K562 (cell line): ENCODE measurements around the gene COX7B. TPM values are rescaled to one million over a fixed set of nuclear protein-coding genes. Genes with fewer than 3 reads are reported as not detected.
A peak's percentile ranks its signal among the peaks of the same experiment; 100 is the strongest.

Experiments used
- MBD2 ChIP-seq: sonication (generic); IDR thresholded peaks from 2 replicates; pipeline ENCODE4 v1.6.1; 2016; ENCODE audit warnings: low read depth, borderline replicate concordance
- MEF2A ChIP-seq: IDR thresholded peaks from 2 replicates; pipeline ENCODE4 v1.6.1; 2011; ENCODE audit warnings: low read depth, mild to moderate bottlenecking, low read length, moderate library complexity; ENCODE audit not compliant: control insufficient read depth
- PML ChIP-seq: IDR thresholded peaks from 2 replicates; pipeline ENCODE4 v1.6.1; 2012; ENCODE audit warnings: low read length, inconsistent platforms
- RBBP5 ChIP-seq: fragments of 200-600 bp; sonication (generic); IDR thresholded peaks from 2 replicates; pipeline ENCODE4 v1.6.1; 2012; ENCODE audit warnings: borderline replicate concordance, mild to moderate bottlenecking, low read length, control low read depth, inconsistent platforms; ENCODE audit not compliant: insufficient read depth, poor library complexity, severe bottlenecking
- RBFOX2 ChIP-seq: fragments of 200-400 bp; formaldehyde crosslinking; IDR thresholded peaks from 2 replicates; pipeline ENCODE4 v1.6.1; 2017; ENCODE audit warnings: low read depth, mild to moderate bottlenecking, low read length, moderate library complexity
- SMAD3 ChIP-seq: fragments of 450-650 bp; formaldehyde crosslinking; conservative IDR thresholded peaks from 2 replicates; pipeline ENCODE4 v1.4.0; 2020; ENCODE audit warnings: mild to moderate bottlenecking
- THRAP3 ChIP-seq: fragments of 450-650 bp; IDR thresholded peaks from 2 replicates; pipeline ENCODE4 v1.6.1; 2016; ENCODE audit warnings: mild to moderate bottlenecking, inconsistent platforms, borderline replicate concordance
- TOE1 ChIP-seq, 2 experiments: fragments of 450-650 bp in 1 of 2; sonication (generic) in 1 of 2; formaldehyde crosslinking in 1 of 2; IDR thresholded peaks; 2 replicates each; pipeline versions ENCODE4 v1.7.1 to v1.8.0; 2016 to 2022; ENCODE audit warnings: borderline replicate concordance in 2 of 2, mild to moderate bottlenecking in 2 of 2, antibody characterized with exemption in 1 of 2, inconsistent platforms in 1 of 2, low read depth in 1 of 2, missing genetic modification reagents in 1 of 2, moderate library complexity in 1 of 2
- ZBTB8A ChIP-seq: fragments of 450-650 bp; IDR thresholded peaks from 2 replicates; pipeline ENCODE4 v1.6.1; 2018; ENCODE audit warnings: mild to moderate bottlenecking, moderate library complexity; ENCODE audit not compliant: partially characterized antibody
- ZNF197 ChIP-seq: fragments of 200-800 bp; sonication (Bioruptor generic); IDR thresholded peaks from 2 replicates; pipeline ENCODE4 v1.6.1; 2016; ENCODE audit warnings: low read depth, missing genetic modification characterization, missing compliant biosample characterization
- ZNF778 ChIP-seq: fragments of 450-650 bp; formaldehyde crosslinking; IDR thresholded peaks from 2 replicates; pipeline ENCODE4 v1.4.0; 2020; ENCODE audit warnings: mild to moderate bottlenecking, moderate library complexity
- polyA plus RNA-seq, 8 experiments: library from polyadenylated mRNA; depleted of rRNA in 4 of 8; stranded (reverse) in 5 of 8; unstranded in 3 of 8; fragments of >200 nt; fragmentation: Nextera tagmentation in 2 of 8; fragmentation: Illumina TruSeq in 1 of 8; extraction: Ambion mirVana in 2 of 8; extraction: Trizol in 1 of 8; gene quantifications; 2 replicates each; pipeline versions ENCODE4 v1.2.1 to v1.2.3, GENCODE V29; 2011 to 2014; ENCODE audit warnings: inconsistent platforms in 1 of 8, missing spikeins in 1 of 8
- total RNA-seq, 7 experiments: library from RNA; depleted of rRNA in 6 of 7; stranded (reverse); fragments of >200 nt in 6 of 7; fragmentation: Illumina TruSeq in 2 of 7; extraction: Trizol in 2 of 7; gene quantifications; 2 replicates each; pipeline versions ENCODE4 v1.2.1 to v1.2.3, GENCODE V29; 2011 to 2021; ENCODE audit warnings: low replicate concordance in 1 of 7
- TF ChIP-seq, protein P1 (sequence below): sonication (generic); formaldehyde crosslinking; IDR thresholded peaks from 2 replicates; pipeline ENCODE4 v1.8.0; 2023; ENCODE audit warnings: missing genetic modification reagents, mild to moderate bottlenecking, borderline replicate concordance
- TF ChIP-seq, protein P2 (sequence below): fragments of 450-650 bp; IDR thresholded peaks from 2 replicates; pipeline ENCODE4 v1.6.1; 2017; ENCODE audit warnings: mild to moderate bottlenecking, moderate library complexity
- TF ChIP-seq, protein P3 (sequence below), 2 experiments: fragments of 450-650 bp; IDR thresholded peaks; 2 replicates each; pipeline ENCODE4 v1.6.1; 2016
- TF ChIP-seq, protein P4 (sequence below): IDR thresholded peaks from 2 replicates; pipeline ENCODE4 v1.6.1; 2011; ENCODE audit not compliant: insufficient read length; ENCODE audit errors: extremely low read depth

Gene COX7B
- total and polyA plus RNA-seq, 9 of the 15 experiments (the other 6 are each of a cell fraction or from before 2014, with no cell fraction given) = 549 to 2,891 (median 1,307) TPM

DNA sequence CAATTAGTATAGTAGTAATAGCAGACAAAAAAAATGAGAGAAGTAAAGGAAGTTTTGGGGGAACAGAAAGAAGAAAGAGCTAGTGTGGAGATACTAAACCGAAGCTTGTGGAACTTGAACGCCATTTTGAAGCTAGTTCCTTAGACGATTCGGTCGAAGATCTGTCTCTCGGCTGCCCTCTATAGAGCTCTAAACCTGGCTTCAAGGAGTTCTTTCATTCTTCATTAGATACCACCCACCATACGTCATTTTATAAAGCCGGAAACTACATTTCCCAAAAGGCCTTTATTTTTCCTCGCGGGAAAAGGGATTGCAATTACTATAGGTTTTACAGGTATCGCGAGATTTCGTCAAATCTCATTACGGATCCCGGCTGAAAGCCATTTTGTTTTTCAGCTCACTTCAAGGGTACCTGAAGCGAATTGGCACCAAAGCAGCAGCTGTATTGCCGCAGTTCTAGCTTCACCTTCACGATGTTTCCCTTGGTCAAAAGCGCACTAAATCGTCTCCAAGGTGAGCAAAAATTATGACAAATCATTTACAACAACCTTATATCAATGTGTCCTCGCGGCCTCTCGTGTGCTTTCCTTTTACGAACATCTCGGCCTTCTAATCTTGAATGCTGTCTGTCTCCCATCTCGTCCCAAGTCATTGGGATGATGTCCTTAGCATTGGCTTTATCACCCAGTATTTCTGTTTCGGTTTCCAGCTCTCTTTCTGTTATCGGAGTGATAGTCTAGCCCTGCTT, at the start of gene COX7B (continued):
- TF ChIP-seq, protein P1, sequence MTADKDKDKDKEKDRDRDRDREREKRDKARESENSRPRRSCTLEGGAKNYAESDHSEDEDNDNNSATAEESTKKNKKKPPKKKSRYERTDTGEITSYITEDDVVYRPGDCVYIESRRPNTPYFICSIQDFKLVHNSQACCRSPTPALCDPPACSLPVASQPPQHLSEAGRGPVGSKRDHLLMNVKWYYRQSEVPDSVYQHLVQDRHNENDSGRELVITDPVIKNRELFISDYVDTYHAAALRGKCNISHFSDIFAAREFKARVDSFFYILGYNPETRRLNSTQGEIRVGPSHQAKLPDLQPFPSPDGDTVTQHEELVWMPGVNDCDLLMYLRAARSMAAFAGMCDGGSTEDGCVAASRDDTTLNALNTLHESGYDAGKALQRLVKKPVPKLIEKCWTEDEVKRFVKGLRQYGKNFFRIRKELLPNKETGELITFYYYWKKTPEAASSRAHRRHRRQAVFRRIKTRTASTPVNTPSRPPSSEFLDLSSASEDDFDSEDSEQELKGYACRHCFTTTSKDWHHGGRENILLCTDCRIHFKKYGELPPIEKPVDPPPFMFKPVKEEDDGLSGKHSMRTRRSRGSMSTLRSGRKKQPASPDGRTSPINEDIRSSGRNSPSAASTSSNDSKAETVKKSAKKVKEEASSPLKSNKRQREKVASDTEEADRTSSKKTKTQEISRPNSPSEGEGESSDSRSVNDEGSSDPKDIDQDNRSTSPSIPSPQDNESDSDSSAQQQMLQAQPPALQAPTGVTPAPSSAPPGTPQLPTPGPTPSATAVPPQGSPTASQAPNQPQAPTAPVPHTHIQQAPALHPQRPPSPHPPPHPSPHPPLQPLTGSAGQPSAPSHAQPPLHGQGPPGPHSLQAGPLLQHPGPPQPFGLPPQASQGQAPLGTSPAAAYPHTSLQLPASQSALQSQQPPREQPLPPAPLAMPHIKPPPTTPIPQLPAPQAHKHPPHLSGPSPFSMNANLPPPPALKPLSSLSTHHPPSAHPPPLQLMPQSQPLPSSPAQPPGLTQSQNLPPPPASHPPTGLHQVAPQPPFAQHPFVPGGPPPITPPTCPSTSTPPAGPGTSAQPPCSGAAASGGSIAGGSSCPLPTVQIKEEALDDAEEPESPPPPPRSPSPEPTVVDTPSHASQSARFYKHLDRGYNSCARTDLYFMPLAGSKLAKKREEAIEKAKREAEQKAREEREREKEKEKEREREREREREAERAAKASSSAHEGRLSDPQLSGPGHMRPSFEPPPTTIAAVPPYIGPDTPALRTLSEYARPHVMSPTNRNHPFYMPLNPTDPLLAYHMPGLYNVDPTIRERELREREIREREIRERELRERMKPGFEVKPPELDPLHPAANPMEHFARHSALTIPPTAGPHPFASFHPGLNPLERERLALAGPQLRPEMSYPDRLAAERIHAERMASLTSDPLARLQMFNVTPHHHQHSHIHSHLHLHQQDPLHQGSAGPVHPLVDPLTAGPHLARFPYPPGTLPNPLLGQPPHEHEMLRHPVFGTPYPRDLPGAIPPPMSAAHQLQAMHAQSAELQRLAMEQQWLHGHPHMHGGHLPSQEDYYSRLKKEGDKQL (CRISPR knock-in tag) = no peak
- TF ChIP-seq ZNF778 (CRISPR knock-in tag) (no peak), SMAD3 (CRISPR knock-in tag) (no peak), RBBP5 (peak; percentile 30), MEF2A (no peak), TOE1 (IDR thresholded peaks at IDR 0.05; ENCODE audit: borderline replicate concordance) (0 out of 2 replicates have a peak, but pooled peaks have one; percentile 13), TOE1 (CRISPR knock-in tag; IDR thresholded peaks at IDR 0.05; ENCODE audit: borderline replicate concordance, low read depth) (no peak), THRAP3 (no peak), RBFOX2 (peak; percentile 67), ZNF197 (CRISPR knock-in tag) (no peak), MBD2 (peak; percentile 53), PML (peak; percentile 67), ZBTB8A (no peak)
- TF ChIP-seq, protein P2, sequence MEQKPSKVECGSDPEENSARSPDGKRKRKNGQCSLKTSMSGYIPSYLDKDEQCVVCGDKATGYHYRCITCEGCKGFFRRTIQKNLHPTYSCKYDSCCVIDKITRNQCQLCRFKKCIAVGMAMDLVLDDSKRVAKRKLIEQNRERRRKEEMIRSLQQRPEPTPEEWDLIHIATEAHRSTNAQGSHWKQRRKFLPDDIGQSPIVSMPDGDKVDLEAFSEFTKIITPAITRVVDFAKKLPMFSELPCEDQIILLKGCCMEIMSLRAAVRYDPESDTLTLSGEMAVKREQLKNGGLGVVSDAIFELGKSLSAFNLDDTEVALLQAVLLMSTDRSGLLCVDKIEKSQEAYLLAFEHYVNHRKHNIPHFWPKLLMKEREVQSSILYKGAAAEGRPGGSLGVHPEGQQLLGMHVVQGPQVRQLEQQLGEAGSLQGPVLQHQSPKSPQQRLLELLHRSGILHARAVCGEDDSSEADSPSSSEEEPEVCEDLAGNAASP = no peak
- TF ChIP-seq, protein P3, sequence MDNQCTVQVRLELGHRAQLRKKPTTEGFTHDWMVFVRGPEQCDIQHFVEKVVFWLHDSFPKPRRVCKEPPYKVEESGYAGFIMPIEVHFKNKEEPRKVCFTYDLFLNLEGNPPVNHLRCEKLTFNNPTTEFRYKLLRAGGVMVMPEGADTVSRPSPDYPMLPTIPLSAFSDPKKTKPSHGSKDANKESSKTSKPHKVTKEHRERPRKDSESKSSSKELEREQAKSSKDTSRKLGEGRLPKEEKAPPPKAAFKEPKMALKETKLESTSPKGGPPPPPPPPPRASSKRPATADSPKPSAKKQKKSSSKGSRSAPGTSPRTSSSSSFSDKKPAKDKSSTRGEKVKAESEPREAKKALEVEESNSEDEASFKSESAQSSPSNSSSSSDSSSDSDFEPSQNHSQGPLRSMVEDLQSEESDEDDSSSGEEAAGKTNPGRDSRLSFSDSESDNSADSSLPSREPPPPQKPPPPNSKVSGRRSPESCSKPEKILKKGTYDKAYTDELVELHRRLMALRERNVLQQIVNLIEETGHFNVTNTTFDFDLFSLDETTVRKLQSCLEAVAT (IDR thresholded peaks at IDR 0.05) = peak; percentile 32 to 66; a peak in 2 of 4 replicates
- TF ChIP-seq, protein P4, sequence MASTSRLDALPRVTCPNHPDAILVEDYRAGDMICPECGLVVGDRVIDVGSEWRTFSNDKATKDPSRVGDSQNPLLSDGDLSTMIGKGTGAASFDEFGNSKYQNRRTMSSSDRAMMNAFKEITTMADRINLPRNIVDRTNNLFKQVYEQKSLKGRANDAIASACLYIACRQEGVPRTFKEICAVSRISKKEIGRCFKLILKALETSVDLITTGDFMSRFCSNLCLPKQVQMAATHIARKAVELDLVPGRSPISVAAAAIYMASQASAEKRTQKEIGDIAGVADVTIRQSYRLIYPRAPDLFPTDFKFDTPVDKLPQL = no peak
